ENCODE measurements around the gene KRTAP4-5.
"Not testable (repeated sequence)": the region's sequence is repeated elsewhere in the genome, so short reads cannot be mapped to it uniquely, and the experiment has no call there.

DNA sequence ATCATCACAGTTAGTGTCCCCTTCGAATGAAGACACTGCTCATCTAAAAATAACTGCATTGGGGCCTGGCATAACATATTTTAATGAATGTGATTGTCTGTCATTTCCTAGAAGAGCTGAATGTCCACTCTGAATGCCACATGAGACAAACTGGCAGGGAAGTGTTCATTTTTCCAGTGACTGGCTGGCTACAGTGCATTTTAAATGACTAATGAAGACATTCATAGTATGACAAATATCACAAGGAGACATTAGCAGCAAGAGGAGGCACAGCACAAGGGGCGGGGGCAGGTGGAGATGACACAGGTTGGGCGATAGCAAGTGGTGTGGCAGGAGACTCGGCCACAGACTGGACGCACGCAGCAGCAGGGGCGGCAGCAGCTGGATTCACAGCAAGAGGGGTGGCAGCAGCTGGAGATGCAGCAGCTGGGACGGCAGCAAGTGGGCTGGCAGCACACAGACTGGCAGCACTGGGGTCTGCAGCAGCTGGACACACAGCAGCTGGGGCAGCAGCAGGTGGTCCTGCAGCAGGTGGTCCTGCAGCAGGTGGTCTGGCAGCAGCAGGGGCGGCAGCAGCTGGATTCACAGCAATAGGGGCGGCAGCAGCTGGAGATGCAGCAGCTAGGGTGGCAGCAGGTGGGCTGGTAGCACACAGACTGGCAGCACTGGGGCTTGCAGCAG, 514 bp downstream of the KRTAP4-5 start:
- TF ChIP-seq, protein P1, sequence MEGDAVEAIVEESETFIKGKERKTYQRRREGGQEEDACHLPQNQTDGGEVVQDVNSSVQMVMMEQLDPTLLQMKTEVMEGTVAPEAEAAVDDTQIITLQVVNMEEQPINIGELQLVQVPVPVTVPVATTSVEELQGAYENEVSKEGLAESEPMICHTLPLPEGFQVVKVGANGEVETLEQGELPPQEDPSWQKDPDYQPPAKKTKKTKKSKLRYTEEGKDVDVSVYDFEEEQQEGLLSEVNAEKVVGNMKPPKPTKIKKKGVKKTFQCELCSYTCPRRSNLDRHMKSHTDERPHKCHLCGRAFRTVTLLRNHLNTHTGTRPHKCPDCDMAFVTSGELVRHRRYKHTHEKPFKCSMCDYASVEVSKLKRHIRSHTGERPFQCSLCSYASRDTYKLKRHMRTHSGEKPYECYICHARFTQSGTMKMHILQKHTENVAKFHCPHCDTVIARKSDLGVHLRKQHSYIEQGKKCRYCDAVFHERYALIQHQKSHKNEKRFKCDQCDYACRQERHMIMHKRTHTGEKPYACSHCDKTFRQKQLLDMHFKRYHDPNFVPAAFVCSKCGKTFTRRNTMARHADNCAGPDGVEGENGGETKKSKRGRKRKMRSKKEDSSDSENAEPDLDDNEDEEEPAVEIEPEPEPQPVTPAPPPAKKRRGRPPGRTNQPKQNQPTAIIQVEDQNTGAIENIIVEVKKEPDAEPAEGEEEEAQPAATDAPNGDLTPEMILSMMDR (IDR thresholded peaks at IDR 0.05), result not testable (repeated sequence)
- not testable (repeated sequence) for TF ChIP-seq GABPB1 (CRISPR knock-in tag; IDR thresholded peaks at IDR 0.05); CREM (CRISPR knock-in tag; IDR thresholded peaks at IDR 0.05); NR3C1 (CRISPR knock-in tag; conservative IDR thresholded peaks at IDR 0.05; ENCODE audit: low read depth); JAZF1 (CRISPR knock-in tag; IDR thresholded peaks at IDR 0.05); ZNF121 (CRISPR knock-in tag; IDR thresholded peaks at IDR 0.05); CREB1 (CRISPR knock-in tag; IDR thresholded peaks at IDR 0.05); SP1 (CRISPR knock-in tag; conservative IDR thresholded peaks at IDR 0.05)
- TF ChIP-seq, protein P2, sequence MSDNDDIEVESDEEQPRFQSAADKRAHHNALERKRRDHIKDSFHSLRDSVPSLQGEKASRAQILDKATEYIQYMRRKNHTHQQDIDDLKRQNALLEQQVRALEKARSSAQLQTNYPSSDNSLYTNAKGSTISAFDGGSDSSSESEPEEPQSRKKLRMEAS (CRISPR knock-in tag; IDR thresholded peaks at IDR 0.05), result not testable (repeated sequence)
- TF ChIP-seq, protein P3, sequence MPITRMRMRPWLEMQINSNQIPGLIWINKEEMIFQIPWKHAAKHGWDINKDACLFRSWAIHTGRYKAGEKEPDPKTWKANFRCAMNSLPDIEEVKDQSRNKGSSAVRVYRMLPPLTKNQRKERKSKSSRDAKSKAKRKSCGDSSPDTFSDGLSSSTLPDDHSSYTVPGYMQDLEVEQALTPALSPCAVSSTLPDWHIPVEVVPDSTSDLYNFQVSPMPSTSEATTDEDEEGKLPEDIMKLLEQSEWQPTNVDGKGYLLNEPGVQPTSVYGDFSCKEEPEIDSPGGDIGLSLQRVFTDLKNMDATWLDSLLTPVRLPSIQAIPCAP (CRISPR knock-in tag; IDR thresholded peaks at IDR 0.05), result not testable (repeated sequence)
- TF ChIP-seq, protein P4, sequence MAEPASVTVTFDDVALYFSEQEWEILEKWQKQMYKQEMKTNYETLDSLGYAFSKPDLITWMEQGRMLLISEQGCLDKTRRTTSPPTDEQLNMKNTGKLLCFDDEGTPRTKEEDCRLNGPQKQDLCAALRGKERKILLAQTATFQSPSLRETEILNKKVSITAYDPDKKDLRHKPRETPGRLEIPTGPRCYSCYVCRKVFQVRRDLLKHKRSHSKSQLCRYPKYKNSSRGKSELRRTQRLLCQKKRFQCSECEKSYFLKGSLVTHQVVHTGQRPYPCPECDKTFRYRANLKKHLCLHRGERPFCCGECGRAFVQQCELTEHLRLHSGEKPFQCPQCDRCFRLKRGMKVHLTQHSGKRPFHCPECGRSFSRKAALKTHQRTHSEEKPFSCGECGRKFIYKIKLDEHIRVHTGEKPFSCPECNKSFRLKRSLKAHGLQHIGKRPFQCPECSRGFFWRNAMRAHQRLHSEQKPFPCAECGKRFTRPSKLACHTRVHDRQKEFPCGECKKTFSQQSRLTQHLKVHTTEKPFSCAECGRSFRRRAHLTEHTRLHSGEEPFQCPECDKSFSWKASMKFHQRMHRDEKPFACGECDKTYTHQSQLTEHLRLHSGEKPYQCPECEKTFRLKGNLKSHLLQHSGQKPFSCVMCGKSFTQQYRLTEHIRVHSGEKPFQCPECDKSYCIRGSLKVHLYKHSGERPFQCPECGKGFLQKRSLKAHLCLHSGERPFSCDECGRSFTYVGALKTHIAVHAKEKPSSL (CRISPR knock-in tag; conservative IDR thresholded peaks at IDR 0.05), result not testable (repeated sequence)
- TF ChIP-seq, protein P5, sequence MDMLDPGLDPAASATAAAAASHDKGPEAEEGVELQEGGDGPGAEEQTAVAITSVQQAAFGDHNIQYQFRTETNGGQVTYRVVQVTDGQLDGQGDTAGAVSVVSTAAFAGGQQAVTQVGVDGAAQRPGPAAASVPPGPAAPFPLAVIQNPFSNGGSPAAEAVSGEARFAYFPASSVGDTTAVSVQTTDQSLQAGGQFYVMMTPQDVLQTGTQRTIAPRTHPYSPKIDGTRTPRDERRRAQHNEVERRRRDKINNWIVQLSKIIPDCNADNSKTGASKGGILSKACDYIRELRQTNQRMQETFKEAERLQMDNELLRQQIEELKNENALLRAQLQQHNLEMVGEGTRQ (CRISPR knock-in tag; IDR thresholded peaks at IDR 0.05), result not testable (repeated sequence)
